ENCODE data around the gene HPS3.
A peak's percentile ranks its signal among the peaks of the same experiment; 100 is the strongest.
"Not testable (repeated sequence)": the region's sequence is repeated elsewhere in the genome, so short reads cannot be mapped to it uniquely, and the experiment has no call there.

HPS3 gene

GRCh38 chr3:149129326-149130205, at the start of gene HPS3:
Gene HPS3 (plus strand): TSS chr3:149129638. CDS start chr3:149129724, 86 bp downstream.
- Mint-ChIP-seq H3K9me3 (no peaks in the 10 kb centered on the region), H3K4me1 (ENCODE audit: low read depth) (peaks cover 47% of the 10 kb centered on the region)

GRCh38 chr3:149080011-149080698, 49.3 kb upstream of the HPS3 start:
- Mint-ChIP-seq H3K9me3 (no peaks in the 10 kb centered on the region), H3K27me3 (no peaks in the 10 kb centered on the region), H3K4me1 (ENCODE audit: low read depth) (peaks cover 14% of the 10 kb centered on the region), H3K36me3 (ENCODE audit: low read depth) (peaks cover 10% of the 10 kb centered on the region), H3K4me3 (no peak overlapping the region), H3K27ac (no peak overlapping the region)

More at GRCh38 chr3:149129326-149130205, at the start of gene HPS3:
- Mint-ChIP-seq H3K27ac (peak within 1 kb of the TSS; percentile 84), H3K36me3 (ENCODE audit: low read depth) (peaks cover 10% of the 10 kb centered on the region), H3K27me3 (peaks cover 6% of the 10 kb centered on the region), H3K4me3 (peak within 1 kb of the TSS; percentile 90)

- H3K27ac Mint-ChIP-seq, result no peak overlapping the region
- no peaks in the 10 kb centered on the region for H3K27me3 Mint-ChIP-seq
- no peak overlapping the region for H3K4me3 Mint-ChIP-seq
- no peaks in the 10 kb centered on the region for H3K9me3 Mint-ChIP-seq
- peaks cover 18% of the 10 kb centered on the region for H3K4me1 Mint-ChIP-seq (ENCODE audit: low read depth)
- H3K36me3 Mint-ChIP-seq (ENCODE audit: low read depth), result peaks cover 10% of the 10 kb centered on the region
Measured at GRCh38 chr3:149080699-149081091, 48.7 kb upstream of the HPS3 start.

- peaks cover 10% of the 10 kb centered on the region for H3K36me3 Mint-ChIP-seq (ENCODE audit: low read depth)
- H3K4me3 Mint-ChIP-seq, result no peak overlapping the region
- H3K27ac Mint-ChIP-seq, result no peak overlapping the region
- peaks cover 21% of the 10 kb centered on the region for H3K4me1 Mint-ChIP-seq (ENCODE audit: low read depth)
- H3K27me3 Mint-ChIP-seq, result no peaks in the 10 kb centered on the region
- H3K9me3 Mint-ChIP-seq, result no peaks in the 10 kb centered on the region
Measured at GRCh38 chr3:149081772-149082171, 47.7 kb upstream of the HPS3 start.

- Mint-ChIP-seq H3K27me3 (no peaks in the 10 kb centered on the region), H3K36me3 (ENCODE audit: low read depth) (peaks cover 10% of the 10 kb centered on the region), H3K9me3 (no peaks in the 10 kb centered on the region), H3K4me1 (ENCODE audit: low read depth) (peaks cover 23% of the 10 kb centered on the region), H3K27ac (peak overlapping the region; percentile 8), H3K4me3 (peak overlapping the region; percentile 93)
Measured at GRCh38 chr3:149085828-149086231, 43.6 kb upstream of the HPS3 start.

GRCh38 chr3:149086232-149086988, 43.0 kb upstream of the HPS3 start, which contains the start of gene HLTF:
Gene HLTF (minus strand): TSS chr3:149086533. CDS start chr3:149086336, 197 bp downstream.
- Mint-ChIP-seq H3K27me3 (no peaks in the 10 kb centered on the region), H3K9me3 (no peaks in the 10 kb centered on the region), H3K4me3 (peak within 1 kb of the TSS; percentile 93), H3K27ac (peak within 1 kb of the TSS; percentile 50), H3K4me1 (ENCODE audit: low read depth) (peaks cover 23% of the 10 kb centered on the region), H3K36me3 (ENCODE audit: low read depth) (peaks cover 10% of the 10 kb centered on the region)

- Mint-ChIP-seq H3K4me1 (ENCODE audit: low read depth) (peaks cover 23% of the 10 kb centered on the region), H3K4me3 (no peak overlapping the region), H3K27me3 (no peaks in the 10 kb centered on the region), H3K36me3 (ENCODE audit: low read depth) (peaks cover 10% of the 10 kb centered on the region), H3K27ac (no peak overlapping the region), H3K9me3 (no peaks in the 10 kb centered on the region)
Measured at GRCh38 chr3:149087208-149087607, 42.2 kb upstream of the HPS3 start.

GRCh38 chr3:149089395-149089794, 40.0 kb upstream of the HPS3 start:
- peaks cover 20% of the 10 kb centered on the region for H3K4me1 Mint-ChIP-seq (ENCODE audit: low read depth)
- no peak overlapping the region for H3K4me3 Mint-ChIP-seq
- H3K27ac Mint-ChIP-seq, result no peak overlapping the region
- peaks cover 3% of the 10 kb centered on the region for H3K36me3 Mint-ChIP-seq (ENCODE audit: low read depth)
- H3K27me3 Mint-ChIP-seq, result no peaks in the 10 kb centered on the region
- H3K9me3 Mint-ChIP-seq, result no peaks in the 10 kb centered on the region

- Mint-ChIP-seq H3K27ac (no peak overlapping the region), H3K36me3 (ENCODE audit: low read depth) (no peaks in the 10 kb centered on the region), H3K9me3 (no peaks in the 10 kb centered on the region), H3K27me3 (no peaks in the 10 kb centered on the region), H3K4me1 (ENCODE audit: low read depth) (peaks cover 11% of the 10 kb centered on the region), H3K4me3 (no peak overlapping the region)
Measured at GRCh38 chr3:149090461-149090860, 39.0 kb upstream of the HPS3 start.

- peaks cover 8% of the 10 kb centered on the region for H3K4me1 Mint-ChIP-seq (ENCODE audit: low read depth)
Measured at GRCh38 chr3:149090907-149091306, 38.5 kb upstream of the HPS3 start.

GRCh38 chr3:149091983-149092382, 37.5 kb upstream of the HPS3 start:
- Mint-ChIP-seq H3K27ac (no peak overlapping the region), H3K36me3 (ENCODE audit: low read depth) (no peaks in the 10 kb centered on the region), H3K27me3 (no peaks in the 10 kb centered on the region), H3K4me1 (ENCODE audit: low read depth) (peaks cover 4% of the 10 kb centered on the region), H3K4me3 (no peak overlapping the region), H3K9me3 (no peaks in the 10 kb centered on the region)

More at GRCh38 chr3:149090907-149091306, 38.5 kb upstream of the HPS3 start:
- Mint-ChIP-seq H3K4me3 (no peak overlapping the region), H3K36me3 (ENCODE audit: low read depth) (no peaks in the 10 kb centered on the region), H3K27ac (no peak overlapping the region), H3K27me3 (no peaks in the 10 kb centered on the region), H3K9me3 (no peaks in the 10 kb centered on the region)

- Mint-ChIP-seq H3K36me3 (ENCODE audit: low read depth) (no peaks in the 10 kb centered on the region), H3K9me3 (no peaks in the 10 kb centered on the region), H3K27ac (no peak overlapping the region), H3K4me3 (no peak overlapping the region), H3K27me3 (peaks cover 3% of the 10 kb centered on the region), H3K4me1 (ENCODE audit: low read depth) (no peaks in the 10 kb centered on the region)
Measured at GRCh38 chr3:149095487-149095886, 34.0 kb upstream of the HPS3 start.

GRCh38 chr3:149097987-149098386, 31.5 kb upstream of the HPS3 start:
- H3K36me3 Mint-ChIP-seq (ENCODE audit: low read depth); H3K9me3 Mint-ChIP-seq; H3K27ac Mint-ChIP-seq; H3K4me1 Mint-ChIP-seq (ENCODE audit: low read depth); H3K4me3 Mint-ChIP-seq: not testable (repeated sequence)
- H3K27me3 Mint-ChIP-seq, result peaks cover 12% of the 10 kb centered on the region

GRCh38 chr3:149101154-149101553, 28.3 kb upstream of the HPS3 start:
- H3K4me1 Mint-ChIP-seq (ENCODE audit: low read depth), result no peaks in the 10 kb centered on the region
- no peak overlapping the region for H3K4me3 Mint-ChIP-seq
- H3K9me3 Mint-ChIP-seq, result peaks cover 6% of the 10 kb centered on the region
- H3K36me3 Mint-ChIP-seq (ENCODE audit: low read depth), result peaks cover 5% of the 10 kb centered on the region
- H3K27ac Mint-ChIP-seq, result no peak overlapping the region
- peaks cover 12% of the 10 kb centered on the region for H3K27me3 Mint-ChIP-seq

- H3K4me3 Mint-ChIP-seq, result no peak overlapping the region
- H3K36me3 Mint-ChIP-seq (ENCODE audit: low read depth), result peaks cover 5% of the 10 kb centered on the region
- H3K9me3 Mint-ChIP-seq, result peaks cover 6% of the 10 kb centered on the region
- H3K4me1 Mint-ChIP-seq (ENCODE audit: low read depth), result no peaks in the 10 kb centered on the region
- H3K27ac Mint-ChIP-seq, result no peak overlapping the region
- H3K27me3 Mint-ChIP-seq, result peaks cover 12% of the 10 kb centered on the region
Measured at GRCh38 chr3:149101641-149102040, 27.8 kb upstream of the HPS3 start.

Measured in stimulated activated naive CD8-positive, alpha-beta T cell treated with anti-CD3 and anti-CD28 coated beads, Interleukin-15, Interleukin-2, amounts not matched to agents 100 ng/mL and 50 ng/mL, for 24 hours (primary cell).